GM21825 (cell line): ENCODE measurements around the gene TUBB2B.
"Not testable (repeated sequence)": the region's sequence is repeated elsewhere in the genome, so short reads cannot be mapped to it uniquely, and the experiment has no call there.

Experiments
- ATAC-seq: cut with Tn5 transposase; IDR thresholded peaks from one replicate; pipeline ENCODE4 v1.9.1; 2021; ENCODE audit warnings: mild to moderate bottlenecking, moderate library complexity; ENCODE audit not compliant: unreplicated experiment

TUBB2B gene

DNA sequence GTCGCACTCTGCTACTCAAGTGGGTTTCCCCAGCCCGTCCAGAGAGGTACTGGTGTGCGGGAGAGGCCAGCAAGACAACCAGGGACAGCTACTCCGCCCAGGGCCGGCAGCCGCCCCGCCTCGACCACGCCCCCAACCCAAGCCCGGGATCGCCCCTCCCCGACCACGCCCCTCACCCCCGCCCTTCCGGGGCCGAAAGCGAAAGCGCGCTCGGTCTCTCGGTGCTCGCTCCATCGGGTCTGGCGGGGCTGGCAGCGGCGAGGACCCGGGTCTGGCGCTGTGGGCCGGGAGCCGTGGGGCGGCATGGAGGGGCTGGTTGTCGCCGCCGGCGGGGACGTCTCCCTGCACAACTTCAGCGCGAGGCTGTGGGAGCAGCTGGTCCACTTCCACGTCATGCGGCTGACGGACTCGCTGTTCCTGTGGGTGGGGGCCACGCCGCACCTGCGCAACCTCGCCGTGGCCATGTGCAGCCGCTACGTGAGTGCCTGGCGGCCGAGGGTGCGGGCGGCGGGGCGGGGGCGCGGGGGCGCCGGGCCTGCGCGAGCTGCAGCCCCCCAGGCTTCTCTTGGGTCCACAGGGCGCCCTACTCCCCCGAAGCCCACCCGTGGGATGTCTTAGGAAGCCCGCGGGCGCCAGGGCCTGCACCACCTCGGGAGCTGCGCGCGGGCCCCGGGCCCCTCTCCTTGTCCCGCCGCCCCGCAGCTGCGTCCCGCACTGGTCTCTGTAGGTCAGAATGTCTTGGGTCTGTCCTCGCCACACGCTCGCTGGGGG is 31.5 kb upstream of the TUBB2B start, which contains the start of gene PSMG4:
PSMG4 (plus strand) TSS at position 228 of the 771 bp plus-strand sequence; CDS start at position 304, 76 bp downstream.
- ATAC-seq = peak; percentile 75

DNA sequence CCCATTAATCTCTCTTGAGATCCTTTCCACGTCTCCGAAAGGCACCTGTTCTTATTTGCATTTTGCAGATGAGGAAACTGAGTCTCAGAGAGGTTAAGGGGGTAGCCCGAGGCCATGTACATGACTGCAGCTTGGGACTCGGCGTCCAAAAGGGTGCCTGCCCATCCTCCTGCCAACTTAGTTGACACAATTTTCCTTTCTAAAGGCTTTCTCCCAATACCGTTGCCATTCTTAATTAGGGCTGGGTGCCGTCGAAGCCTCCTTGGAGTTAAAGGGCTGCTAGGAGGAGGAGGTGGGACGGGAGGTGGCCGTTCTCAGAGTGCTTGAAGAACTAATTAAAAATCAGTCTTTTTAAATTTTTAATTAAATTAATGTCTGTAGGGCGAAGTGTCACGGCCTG is 30.7 kb upstream of the TUBB2B start:
- no peak for ATAC-seq

DNA sequence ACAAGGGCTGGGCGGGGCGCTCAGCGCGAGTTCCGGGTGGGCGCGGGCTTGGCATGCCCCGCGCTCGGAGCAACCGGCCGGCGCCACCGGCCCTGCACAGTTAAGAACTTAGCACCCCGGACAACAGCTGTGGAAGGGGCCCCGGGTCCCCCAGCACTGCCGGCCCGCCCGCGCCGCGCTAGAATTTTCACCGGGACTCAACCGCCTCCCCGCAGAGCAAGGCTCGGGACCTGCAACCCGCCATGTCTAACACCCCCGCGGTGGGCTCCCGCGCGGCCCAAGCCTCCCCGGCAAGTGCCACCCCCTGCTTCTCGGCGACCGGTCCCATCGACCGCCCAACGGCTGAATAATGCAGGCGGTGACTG is 26.1 kb upstream of the TUBB2B start:
- no peak for ATAC-seq

DNA sequence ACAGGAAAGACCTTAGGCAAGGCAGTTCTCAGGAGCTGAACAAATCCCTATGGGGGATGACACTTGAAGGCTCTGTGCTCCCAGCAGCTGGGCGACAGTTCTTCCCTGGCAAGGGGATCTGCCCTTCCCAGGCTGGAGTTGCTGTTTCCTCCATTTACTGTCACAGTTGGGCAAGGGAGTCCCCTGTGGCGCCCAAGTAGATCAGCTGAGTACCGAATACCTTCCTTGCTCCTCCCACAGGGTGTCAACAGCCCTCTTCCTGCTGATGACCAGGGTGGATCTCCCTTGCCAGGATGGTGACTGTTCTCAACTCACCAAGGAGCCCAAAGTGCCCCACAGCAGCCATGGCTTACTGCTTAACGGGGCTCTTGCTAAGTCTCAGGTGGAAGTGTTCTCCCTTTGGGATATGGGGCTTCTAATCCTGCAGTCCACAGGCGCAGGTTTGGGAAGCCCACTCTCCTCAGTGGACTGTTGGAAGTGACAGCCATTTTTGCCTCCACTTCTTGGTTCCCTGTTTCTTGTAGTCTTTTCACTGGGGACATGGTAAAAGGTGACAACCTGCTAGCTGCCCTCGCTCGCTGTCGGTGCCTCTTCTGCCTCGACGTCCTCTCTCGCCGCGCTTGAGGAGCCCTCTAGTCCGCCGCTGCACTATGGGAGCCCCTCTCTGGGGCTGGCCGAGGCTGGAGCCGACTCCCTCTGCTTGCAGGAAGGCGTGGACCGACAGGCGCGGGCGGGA is 25.6 kb upstream of the TUBB2B start:
- ATAC-seq = no peak

DNA sequence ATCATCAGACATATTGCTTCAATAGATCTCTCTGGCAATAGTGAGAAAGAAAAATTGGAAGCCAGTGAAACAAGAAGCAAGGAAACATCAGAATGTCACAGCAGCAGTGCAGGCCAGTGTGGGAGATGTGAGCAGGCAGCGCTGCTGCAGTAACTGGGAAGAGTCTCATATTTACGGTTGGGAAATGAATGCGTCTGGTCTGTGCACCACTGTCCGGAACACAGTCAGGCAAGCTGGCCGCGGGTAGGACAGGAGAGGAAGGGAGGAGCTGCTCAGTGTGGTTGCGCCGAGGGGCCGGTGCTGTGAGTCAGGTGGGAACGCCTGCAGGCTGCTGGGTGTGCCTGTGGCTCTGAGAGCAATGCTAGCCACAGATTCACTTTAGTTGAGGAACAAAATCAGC is 24.9 kb upstream of the TUBB2B start:
- no peak for ATAC-seq

DNA sequence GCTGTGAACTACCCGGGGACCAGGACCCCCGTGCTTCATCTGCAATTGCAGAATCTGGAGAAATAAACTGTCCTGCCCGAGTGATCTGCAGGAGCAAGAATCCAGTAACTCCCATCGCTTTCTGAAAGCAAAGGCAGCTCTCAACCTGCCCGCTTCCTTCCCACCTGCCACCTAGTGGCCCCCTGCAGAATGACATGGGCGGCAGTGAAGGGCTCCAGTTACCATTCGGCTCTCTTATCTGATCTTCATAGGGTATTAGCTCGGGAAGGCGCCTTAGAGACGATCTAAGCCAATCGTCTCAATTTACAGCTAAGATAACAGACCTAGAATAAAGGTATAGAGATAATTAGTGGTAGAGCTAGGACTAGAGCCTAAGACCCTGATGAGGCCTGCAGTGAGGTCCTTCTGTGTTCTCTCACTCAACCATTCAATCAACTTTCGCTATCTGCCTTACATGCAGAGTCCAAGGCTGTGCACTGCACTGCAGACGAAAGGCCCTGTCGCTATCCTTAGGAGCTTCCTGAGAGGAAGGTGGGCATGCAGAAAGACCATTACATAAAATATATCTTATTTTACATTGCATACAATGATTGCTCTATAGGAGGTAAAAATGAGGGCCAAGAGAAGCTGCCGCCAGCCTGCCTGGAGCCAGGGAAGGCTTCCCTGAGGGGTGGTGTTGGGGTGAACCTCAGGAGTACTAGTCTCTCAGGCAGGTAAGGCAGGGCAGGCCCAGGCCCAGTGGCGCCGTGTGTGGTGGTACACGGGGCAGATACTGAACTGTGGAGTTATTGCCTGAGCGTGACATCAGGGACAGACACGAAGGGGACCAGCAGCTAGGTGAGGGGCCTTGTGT is 24.2 kb upstream of the TUBB2B start:
- peak; percentile 81 for ATAC-seq

DNA sequence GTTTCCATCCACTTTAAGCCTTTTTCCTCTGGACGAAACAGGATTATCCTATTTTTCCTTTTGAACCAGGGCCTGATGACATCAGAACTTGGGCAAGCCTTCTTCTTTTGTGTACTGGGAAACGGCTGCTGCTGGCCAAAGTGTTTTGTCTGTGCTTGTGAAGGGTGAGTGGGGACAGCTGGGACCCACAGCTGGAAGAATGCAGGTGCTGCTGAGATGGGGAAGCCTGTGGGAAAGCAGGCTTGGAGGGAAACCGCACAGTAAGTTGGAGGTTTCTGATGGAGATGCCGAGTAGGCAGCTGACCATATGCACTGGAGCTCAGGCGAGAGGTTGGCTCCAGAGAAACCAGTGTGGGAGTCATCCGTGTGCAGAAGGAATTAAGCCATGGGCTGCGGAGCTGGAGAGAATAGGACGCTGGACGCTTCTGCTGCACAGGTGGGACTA is 22.8 kb upstream of the TUBB2B start:
- no peak for ATAC-seq

DNA sequence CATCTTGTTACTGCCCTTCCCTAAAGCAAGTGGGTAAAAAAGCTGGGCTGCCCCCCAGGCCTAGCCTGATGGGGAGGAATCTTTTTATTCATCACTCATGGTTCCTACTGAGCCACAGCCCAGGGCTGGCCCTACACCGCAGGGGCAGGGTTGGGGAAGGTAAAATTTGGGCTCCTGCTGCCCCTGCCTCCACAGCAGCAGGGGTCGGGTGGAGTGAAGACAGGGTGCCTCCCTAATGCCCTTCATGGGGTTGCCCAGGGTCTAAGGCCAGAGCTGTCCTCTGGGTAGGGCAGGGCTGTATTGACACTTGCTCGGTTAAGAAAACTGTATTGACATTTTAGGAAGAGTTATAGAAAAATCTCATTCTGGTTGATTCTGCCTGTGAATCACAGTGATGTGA is 22.4 kb upstream of the TUBB2B start:
- ATAC-seq = no peak

DNA sequence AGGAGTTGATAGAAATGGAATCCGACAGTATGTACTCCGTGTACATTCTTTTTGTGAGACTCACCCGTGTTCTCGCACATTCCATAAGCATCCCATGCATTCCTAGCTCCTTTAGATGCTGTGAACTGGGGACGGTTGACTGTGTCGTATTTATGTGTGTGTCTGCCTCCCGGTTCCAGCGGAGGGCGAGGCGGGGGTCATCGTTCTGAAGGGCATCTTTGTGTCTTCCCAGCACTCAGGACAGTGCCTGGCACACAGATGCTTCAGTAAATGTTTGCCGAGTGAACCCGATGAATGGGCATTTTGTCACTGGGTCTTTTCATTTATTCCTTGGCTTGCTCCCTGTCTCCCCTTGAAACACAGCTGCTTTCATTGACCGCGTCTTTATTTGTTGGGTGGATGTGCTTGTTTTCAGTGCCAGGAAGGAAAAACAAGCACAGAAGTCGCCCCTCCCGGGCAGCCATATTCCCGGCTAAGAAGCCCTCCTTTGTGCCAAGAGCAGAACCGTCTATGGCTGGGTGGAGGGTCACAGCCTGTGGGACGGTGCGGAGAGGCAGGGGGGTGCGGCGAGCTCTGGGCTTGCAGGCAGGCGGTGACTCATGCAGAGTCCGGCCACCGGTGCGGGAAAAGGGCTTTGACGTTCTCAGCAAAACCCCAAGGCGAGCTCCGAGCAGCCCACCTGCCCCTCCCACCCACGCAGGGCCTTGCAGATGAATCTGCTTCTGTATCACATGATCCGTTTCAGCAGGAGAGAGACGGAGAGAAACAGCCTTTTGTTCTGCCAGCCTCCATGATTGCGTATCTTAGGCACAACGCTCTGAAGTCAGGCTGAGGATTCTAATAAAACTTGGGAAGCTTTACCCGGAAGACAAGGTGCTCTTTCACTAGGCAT is 20.0 kb upstream of the TUBB2B start:
- ATAC-seq = no peak

DNA sequence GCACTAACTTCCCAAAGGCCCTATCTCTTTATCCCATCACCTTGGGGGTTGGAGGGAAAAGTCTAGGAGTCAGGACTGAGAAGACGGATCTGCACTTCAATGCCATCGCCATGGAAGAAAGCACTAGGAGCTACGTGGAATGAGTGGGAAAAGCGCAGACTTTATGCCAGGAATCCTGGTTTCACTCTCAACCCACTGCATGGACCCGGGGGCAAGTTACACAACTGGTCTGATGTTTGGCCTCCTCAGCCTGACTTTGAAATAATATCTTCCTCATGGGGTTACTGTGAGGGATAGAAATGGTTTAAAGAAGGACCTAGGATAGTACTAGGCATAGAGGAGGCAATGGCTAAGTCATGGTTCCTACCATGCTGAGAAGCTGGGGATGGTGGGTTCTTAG is 17.8 kb upstream of the TUBB2B start:
- ATAC-seq = no peak

DNA sequence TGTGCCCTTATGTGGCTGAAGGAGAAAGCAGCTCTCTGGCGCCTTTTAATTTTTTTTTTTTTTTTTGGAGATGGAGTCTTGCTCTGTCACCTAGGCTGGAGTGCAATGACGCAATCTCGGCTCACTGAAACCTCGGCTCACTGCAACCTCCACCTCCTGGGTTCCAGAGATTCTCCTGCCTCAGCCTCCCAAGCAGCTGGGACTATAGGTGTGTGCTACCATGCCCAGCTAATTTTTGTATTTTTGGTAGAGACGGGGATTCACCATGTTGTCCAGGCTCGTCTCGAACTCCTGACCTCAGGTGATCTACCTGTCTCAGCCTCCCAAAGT is 17.3 kb upstream of the TUBB2B start:
- ATAC-seq = not testable (repeated sequence)

DNA sequence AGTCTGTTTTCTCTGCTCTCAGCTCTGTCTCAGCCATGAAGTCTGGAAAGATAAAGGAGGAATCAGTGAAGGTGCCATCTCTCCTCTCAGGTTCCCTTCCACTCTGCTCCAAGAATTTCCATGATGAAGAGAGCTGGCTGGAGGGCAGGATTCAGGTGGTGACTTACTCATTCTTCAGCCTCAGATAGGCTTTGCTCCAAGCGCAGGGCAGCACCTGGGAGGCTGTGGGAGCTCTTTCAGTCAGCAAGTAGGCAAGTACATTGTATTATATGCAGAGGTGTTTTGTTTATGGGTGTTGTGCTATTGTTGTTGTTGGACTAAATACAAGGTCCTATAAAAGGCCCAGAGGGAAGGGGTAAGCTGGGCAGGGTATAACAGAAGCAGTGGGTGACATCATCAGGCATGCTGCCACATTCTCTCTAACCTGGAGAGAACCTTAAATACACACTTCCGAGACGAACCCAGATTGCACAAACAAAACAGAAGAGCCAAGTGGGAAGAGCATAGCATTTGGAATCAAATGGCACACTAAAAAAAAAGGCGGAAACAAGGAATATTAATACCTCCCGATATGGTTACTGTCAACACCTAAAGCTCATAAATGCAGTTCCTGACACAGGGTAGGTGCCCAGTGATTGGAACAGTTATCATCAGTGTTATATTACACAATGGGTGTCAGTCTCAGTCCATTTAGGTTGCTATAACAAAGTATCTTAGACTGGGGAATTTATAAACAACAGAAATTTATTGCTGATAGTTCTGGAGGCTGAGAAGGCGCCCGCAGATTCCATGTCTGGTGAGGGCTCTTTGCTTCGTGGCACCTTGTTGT is 16.8 kb upstream of the TUBB2B start:
- no peak for ATAC-seq

DNA sequence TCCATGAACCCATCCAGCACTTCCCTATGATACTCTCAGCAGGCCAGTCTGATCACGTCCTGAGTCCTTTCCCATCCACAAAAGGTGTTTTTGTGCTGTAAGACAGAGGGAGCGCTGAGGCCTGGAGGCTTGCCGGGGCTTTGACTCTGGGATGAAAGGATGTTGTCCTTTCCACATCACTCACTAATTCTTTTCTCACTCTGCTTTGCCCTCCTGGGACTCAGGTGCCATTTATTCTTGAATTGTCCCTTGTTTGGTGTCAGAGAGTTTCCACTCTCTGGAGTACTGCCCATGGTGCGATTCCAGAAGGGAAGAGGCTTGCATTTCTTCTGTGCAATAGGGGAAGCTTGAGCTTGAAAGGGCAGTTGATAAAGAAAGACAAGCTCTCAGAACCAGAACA is 15.3 kb upstream of the TUBB2B start:
- ATAC-seq = no peak

DNA sequence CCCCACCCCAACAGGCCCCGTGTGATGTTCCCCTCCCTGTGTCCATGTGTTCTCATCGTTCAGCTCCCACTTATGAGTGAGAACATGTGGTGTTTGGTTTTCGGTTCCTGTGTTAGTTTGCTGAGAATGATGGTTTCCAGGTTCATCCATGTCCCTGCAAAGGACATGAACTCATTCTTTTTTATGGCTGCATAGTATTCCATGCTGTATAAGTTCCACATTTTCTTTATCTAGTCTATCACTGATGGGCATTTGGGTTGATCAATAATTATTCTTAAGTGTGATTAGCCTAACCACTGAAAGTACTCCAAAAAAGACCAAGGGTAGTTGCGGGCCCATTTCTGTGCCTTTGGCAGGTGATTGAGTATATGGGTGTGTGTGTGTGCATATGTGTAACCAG is 14.3 kb upstream of the TUBB2B start:
- not testable (repeated sequence) for ATAC-seq

DNA sequence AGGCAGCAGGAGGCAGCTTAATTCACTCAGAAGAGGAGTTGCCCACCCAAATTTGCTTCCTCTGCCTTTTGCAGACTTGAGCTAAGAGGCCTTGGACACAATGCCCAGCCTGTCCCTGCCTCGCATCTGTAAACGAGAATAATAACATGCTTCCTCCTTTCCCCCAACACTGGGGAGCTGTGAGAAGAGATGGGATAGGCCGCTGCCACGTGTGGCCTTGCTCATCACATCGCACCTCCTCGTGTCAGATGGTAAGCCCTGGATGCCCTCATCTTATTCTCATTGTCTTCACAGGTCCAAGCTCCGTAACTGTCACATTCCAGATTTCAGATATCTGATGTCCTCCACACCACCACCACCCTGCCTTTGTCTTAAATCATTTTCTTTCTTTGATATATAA is 13.1 kb upstream of the TUBB2B start:
- no peak for ATAC-seq

DNA sequence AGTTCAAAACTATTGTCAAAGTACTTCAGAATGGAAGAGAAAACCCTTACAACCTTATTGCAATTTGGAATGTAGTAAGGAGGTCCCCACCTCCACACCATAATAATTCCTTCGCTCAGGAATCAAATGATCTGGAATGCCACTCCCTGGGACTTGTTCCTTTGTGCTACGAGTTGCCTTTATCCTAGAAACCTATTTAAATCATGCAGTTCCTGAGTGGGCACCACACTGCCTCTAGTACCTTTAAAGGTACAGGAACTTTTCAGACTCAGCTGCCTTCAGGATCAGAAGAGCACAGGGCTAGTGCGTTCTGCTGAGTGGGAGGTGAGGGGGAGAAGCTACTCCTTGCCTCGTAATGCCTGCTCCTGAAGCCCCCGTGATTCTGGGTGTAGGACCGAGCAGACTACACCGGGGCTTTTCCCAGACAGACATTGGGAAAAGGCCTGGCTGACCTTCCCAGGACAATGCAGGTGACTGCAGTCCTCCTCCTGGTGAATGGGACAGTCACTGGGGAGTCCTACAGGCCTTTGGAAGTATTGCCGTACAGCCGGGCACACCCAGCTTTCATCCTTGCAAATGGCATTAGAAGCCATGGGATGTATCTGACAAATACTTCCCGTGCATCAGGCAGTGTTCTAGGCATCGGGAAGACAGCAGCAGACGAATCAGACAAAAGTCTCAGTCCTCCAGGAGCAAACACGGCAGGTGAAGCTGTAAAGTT is 11.8 kb upstream of the TUBB2B start:
- ATAC-seq = no peak

DNA sequence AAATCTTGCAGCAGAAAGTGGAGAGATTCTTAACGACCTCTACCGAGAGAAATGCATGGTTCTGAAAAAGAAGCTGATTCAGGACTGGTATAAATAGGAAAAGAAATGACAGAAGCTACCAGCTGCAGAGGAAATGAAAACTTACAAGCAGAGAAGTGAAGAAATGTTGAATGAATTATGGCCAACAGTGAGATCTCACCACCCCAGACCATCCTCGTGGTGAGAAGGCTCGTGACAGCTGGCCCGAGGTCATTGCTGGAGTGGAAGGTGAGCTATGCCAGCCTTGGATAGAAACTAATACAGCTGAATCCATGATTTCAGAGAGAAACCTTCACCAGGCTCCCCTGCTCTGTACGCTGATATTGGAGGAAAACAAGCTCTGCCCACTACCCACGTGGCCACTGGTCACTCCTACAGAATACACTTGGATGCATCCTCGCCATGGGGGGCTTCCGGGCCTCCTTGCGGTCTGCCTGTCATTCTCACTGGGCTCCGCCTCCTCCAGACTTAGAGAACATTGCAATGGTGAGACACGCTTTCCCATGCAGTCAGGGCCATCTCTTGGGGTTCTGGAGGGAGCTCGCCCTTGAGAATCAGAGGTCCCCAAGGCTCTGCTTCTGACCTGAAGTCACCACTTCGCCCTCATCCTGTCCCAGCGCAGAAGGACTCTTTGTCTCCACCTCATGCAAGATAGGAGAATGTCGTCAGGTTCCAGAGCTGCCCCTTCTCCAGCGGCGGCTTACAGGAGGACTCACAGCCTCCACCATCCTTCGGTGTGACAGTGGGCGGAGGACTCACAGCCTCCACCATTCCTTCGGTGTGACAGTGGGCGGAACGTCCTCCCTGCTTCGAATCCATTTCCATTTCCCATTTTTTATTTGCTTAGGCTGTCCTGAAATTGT is 10.6 kb upstream of the TUBB2B start:
- ATAC-seq = no peak

DNA sequence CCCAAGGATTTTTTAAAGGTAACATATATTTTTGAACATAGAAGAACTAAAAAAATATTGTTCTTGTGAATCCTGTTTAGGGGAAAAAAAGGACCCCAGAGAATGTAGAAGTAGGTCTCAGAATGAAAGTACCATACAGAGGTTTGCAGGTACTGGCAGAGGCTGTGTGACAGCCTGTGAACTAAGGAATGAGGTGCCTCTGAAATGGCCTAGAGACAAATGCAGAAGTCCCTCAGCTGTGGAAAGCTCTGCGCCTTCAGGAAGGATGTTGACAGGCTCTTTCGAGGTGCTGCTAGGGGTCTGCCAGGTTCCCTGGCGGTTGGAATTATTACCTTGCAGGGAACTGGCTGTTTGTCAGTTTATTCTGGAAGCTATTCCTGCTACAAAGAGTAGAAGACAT is 8.6 kb upstream of the TUBB2B start:
- no peak for ATAC-seq
